Ovary (tissue), 3 donors: ENCODE data around the gene EEIG1.

Experiments used
- CTCF ChIP-seq, 3 donors: fragments of 450-650 bp in 2 of 3; fragments of 200-600 bp in 1 of 3; IDR thresholded peaks; one replicate each; pipeline versions ENCODE4 v1.5.1 to v1.8.0; 2016 to 2022; ENCODE audit warnings: antibody characterized with exemption in 3 of 3, mild to moderate bottlenecking in 1 of 3
- EP300 ChIP-seq: sonication (generic); formaldehyde crosslinking; IDR thresholded peaks from one replicate; pipeline ENCODE4 v1.6.1; 2017; ENCODE audit warnings: antibody characterized with exemption
- POLR2A ChIP-seq: fragments of 450-650 bp; IDR thresholded peaks from one replicate; pipeline ENCODE4 v1.6.1; 2017; ENCODE audit warnings: antibody characterized with exemption, mild to moderate bottlenecking, moderate library complexity
- donor health status: DM: no; HTN: no; CAD: no.

- TF ChIP-seq CTCF (IDR thresholded peaks at IDR 0.05): no peak
- no peak for TF ChIP-seq EP300
- TF ChIP-seq POLR2A: no peak
Measured at GRCh38 chr9:127979015-127979332, 1.8 kb downstream of the EEIG1 start.
